Mucosa of descending colon (tissue), 3 donors: ENCODE data around the gene MLPH. TPM values are rescaled to one million over a fixed set of nuclear protein-coding genes. Genes with fewer than 3 reads are reported as not detected.

Experiments
- ATAC-seq: fragments of 200-7000 bp; cut with Tn5 transposase; one replicate; pipeline ENCODE4 v1.9.1; 2020; ENCODE audit warnings: mild to moderate bottlenecking, moderate library complexity
- DNase-seq, 3 donors: peaks; one replicate each; pipeline ENCODE4 v3.0.0-alpha.2; 2020
- H3K36me3 ChIP-seq: fragments of 200-600 bp; one replicate; pipeline ENCODE4 v1.8.0; 2021; ENCODE audit warnings: low read depth, mild to moderate bottlenecking
- H3K4me1 ChIP-seq: fragments of 200-600 bp; one replicate; pipeline ENCODE4 v1.8.0; 2021; ENCODE audit warnings: low read depth, mild to moderate bottlenecking
- H3K4me3 ChIP-seq: fragments of 200-600 bp; one replicate; pipeline ENCODE4 v1.8.0; 2021; ENCODE audit warnings: mild to moderate bottlenecking
- H3K9me3 ChIP-seq: fragments of 200-600 bp; one replicate; pipeline ENCODE4 v1.8.0; 2021; ENCODE audit warnings: mild to moderate bottlenecking
- intact Hi-C, 2 donors: fragments of 100-400 bp; cut with DNase I in 1 of 2; cut with micrococcal nuclease in 1 of 2; formaldehyde crosslinking; loops; one replicate each; pipeline versions ENCODE4 v1.11.0 to v1.11.1; 2022; cut with DNase I, micrococcal nuclease
- total RNA-seq, 3 donors: library from RNA; stranded (reverse); fragmentation: NEBNext Ultra II Directional in 2 of 3; extraction: Animal tissue kit (Norgen Biotek cat#: 25700) in 2 of 3; gene quantifications; one replicate each; pipeline versions ENCODE4 v1.2.1 to v1.2.4, GENCODE V29; 2021 to 2023
- TF ChIP-seq, protein P1 (sequence below): fragments of 200-600 bp; IDR thresholded peaks from one replicate; pipeline ENCODE4 v1.8.0; 2022; ENCODE audit warnings: antibody characterized with exemption, mild to moderate bottlenecking
- donor health status: DM: no; HTN: no; CAD: no; lungs with moderate emphysema.
- donor health status: DM: no; HTN: no; CAD: no.
- donor health status: DM: no; HTN: yes; CAD: no.

MLPH gene
- total RNA-seq, 3 donors from 2014 or later = 46.8 to 133 (median 121) TPM

- peak overlapping the region; percentile 44 for H3K4me3 ChIP-seq
- ATAC-seq = peak; percentile 91
- intact Hi-C loops = loop anchor here in 1 of 2 donors (10.0 kb wide), 2 partner anchors 50 to 320 kb away; no protein-coding TSS in a partner anchor
- H3K9me3 ChIP-seq = no peaks in the 10 kb centered on the region
- peaks cover 5% of the 10 kb centered on the region for H3K4me1 ChIP-seq
- peak; percentile 84 to 88 (median 88) for DNase-seq
- no peaks in the 10 kb centered on the region for H3K36me3 ChIP-seq
- TF ChIP-seq, protein P1, sequence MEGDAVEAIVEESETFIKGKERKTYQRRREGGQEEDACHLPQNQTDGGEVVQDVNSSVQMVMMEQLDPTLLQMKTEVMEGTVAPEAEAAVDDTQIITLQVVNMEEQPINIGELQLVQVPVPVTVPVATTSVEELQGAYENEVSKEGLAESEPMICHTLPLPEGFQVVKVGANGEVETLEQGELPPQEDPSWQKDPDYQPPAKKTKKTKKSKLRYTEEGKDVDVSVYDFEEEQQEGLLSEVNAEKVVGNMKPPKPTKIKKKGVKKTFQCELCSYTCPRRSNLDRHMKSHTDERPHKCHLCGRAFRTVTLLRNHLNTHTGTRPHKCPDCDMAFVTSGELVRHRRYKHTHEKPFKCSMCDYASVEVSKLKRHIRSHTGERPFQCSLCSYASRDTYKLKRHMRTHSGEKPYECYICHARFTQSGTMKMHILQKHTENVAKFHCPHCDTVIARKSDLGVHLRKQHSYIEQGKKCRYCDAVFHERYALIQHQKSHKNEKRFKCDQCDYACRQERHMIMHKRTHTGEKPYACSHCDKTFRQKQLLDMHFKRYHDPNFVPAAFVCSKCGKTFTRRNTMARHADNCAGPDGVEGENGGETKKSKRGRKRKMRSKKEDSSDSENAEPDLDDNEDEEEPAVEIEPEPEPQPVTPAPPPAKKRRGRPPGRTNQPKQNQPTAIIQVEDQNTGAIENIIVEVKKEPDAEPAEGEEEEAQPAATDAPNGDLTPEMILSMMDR = peak; percentile 92
Measured at GRCh38 chr2:237474931-237475703, 11.9 kb upstream of the MLPH start.

- no peaks in the 10 kb centered on the region for H3K9me3 ChIP-seq
- intact Hi-C loops = loop anchor here in 1 of 2 donors (10.0 kb wide), 2 partner anchors 51 to 321 kb away; no protein-coding TSS in a partner anchor
- peak overlapping the region; percentile 44 for H3K4me3 ChIP-seq
- H3K4me1 ChIP-seq = peaks cover 5% of the 10 kb centered on the region
- DNase-seq = peak in 1 of 3 donors; percentile 50
- ATAC-seq = peak; percentile 64
- H3K36me3 ChIP-seq = no peaks in the 10 kb centered on the region
- TF ChIP-seq, protein P1 = no peak
Measured at GRCh38 chr2:237475704-237476141, 11.3 kb upstream of the MLPH start.

GRCh38 chr2:237478095-237478494 lies 9.0 kb upstream of the MLPH start:
- no peak for ATAC-seq
- no peaks in the 10 kb centered on the region for H3K9me3 ChIP-seq
- H3K4me1 ChIP-seq = peaks cover 11% of the 10 kb centered on the region
- H3K4me3 ChIP-seq = no peak overlapping the region
- intact Hi-C loops = loop anchor here in 1 of 2 donors (10.0 kb wide), 2 partner anchors 53 to 323 kb away; no protein-coding TSS in a partner anchor
- H3K36me3 ChIP-seq = no peaks in the 10 kb centered on the region
- DNase-seq = no peak
- TF ChIP-seq, protein P1 = no peak

DNA sequence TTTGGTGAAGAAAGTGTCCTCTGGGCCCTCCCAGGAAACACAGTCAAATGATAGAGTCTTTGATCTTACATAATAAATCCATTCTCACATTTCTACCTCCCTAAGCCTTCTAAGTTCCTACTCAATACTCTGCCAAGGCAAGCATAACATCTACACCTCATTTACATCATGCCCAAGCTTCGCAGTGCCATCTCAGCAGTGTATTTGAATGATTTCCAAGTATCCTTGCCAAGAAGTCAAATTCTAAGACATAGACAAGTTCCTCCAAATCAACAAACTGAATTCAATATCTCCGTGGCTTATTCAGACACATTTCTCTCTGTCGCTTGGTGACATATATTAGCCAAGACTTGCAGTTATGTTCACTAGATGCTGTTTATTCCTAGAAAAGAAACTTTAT lies 8.1 kb upstream of the MLPH start:
- Histone ChIP-seq H3K9me3 (no peaks in the 10 kb centered on the region), H3K4me1 (peaks cover 14% of the 10 kb centered on the region), H3K4me3 (no peak overlapping the region), H3K36me3 (no peaks in the 10 kb centered on the region)
- intact Hi-C loops = loop anchor here in 1 of 2 donors (10.0 kb wide), 2 partner anchors 54 to 324 kb away; no protein-coding TSS in a partner anchor
- no peak for DNase-seq
- ATAC-seq = no peak
- TF ChIP-seq, protein P1 = no peak

- Histone ChIP-seq H3K4me3 (no peak overlapping the region), H3K36me3 (no peaks in the 10 kb centered on the region), H3K4me1 (peaks cover 8% of the 10 kb centered on the region), H3K9me3 (no peaks in the 10 kb centered on the region)
- intact Hi-C loops = loop anchor here in 1 of 2 donors (10.0 kb wide), 2 partner anchors 55 to 325 kb away; no protein-coding TSS in a partner anchor
- DNase-seq = no peak
- TF ChIP-seq, protein P1 = no peak
- no peak for ATAC-seq
Measured at GRCh38 chr2:237479747-237480146, 7.3 kb upstream of the MLPH start.
